Suppressor macrophage treated with lipopolysaccharide for 1 hour (primary cell): ENCODE results near the gene WFS1.
A peak's percentile ranks its signal among the peaks of the same experiment; 100 is the strongest.

Experiments used
- DNase-seq, 3 donors: peaks; one replicate each; pipeline ENCODE4 v3.0.0-alpha.2; 2020 to 2022

The WFS1 gene, protein sequence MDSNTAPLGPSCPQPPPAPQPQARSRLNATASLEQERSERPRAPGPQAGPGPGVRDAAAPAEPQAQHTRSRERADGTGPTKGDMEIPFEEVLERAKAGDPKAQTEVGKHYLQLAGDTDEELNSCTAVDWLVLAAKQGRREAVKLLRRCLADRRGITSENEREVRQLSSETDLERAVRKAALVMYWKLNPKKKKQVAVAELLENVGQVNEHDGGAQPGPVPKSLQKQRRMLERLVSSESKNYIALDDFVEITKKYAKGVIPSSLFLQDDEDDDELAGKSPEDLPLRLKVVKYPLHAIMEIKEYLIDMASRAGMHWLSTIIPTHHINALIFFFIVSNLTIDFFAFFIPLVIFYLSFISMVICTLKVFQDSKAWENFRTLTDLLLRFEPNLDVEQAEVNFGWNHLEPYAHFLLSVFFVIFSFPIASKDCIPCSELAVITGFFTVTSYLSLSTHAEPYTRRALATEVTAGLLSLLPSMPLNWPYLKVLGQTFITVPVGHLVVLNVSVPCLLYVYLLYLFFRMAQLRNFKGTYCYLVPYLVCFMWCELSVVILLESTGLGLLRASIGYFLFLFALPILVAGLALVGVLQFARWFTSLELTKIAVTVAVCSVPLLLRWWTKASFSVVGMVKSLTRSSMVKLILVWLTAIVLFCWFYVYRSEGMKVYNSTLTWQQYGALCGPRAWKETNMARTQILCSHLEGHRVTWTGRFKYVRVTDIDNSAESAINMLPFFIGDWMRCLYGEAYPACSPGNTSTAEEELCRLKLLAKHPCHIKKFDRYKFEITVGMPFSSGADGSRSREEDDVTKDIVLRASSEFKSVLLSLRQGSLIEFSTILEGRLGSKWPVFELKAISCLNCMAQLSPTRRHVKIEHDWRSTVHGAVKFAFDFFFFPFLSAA

DNA sequence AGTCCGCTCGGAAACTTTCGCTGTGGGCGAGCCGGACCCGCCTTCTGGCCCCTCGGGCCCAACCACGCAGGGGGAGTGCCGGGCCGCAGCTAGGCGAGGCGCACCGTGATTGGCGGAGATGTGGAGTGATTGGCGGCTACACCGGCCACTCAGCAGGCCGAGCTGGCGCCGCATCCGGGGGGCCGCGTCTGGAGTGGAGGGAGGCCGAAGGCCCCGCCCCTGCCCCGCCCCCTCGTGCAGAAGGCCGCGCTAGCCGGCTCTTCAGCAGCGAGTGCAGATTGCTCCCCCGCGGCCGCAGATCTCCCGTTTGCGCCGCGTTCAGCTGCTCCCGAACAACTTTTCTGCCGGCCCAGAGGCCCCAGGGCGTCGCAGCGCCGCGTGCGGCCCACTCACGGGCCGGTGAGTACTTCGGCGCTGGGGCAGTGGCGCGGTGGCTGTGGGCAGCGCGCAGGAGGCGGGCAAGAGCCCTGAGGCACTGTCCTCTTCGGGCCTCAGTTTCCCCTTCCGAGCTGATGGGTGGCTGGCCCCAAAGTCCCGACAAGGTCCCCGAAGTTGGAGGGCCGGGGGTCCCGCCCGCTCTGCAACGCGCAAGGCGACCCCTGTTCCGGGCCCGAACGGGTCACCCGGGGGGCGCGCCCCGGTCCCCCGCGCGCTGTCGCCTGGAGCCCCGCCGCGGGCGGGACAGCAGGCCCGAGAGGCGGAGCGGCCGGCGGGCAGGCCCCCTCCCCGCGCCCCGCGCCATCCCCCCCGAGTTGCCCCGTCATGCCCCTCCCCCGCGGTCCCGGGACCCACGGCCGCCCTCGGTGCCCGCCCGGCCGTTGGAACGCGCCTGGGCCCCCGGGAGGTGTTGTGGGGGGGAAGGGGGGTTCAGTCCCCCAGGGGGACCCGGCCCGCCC, at the start of gene WFS1:
WFS1 (plus strand) TSS at position 235 of the 896 bp plus-strand sequence. CDS start 7,606 bp downstream, outside the sequence.
- DNase-seq, result peak; percentile 96 to 98 (median 96)

DNA sequence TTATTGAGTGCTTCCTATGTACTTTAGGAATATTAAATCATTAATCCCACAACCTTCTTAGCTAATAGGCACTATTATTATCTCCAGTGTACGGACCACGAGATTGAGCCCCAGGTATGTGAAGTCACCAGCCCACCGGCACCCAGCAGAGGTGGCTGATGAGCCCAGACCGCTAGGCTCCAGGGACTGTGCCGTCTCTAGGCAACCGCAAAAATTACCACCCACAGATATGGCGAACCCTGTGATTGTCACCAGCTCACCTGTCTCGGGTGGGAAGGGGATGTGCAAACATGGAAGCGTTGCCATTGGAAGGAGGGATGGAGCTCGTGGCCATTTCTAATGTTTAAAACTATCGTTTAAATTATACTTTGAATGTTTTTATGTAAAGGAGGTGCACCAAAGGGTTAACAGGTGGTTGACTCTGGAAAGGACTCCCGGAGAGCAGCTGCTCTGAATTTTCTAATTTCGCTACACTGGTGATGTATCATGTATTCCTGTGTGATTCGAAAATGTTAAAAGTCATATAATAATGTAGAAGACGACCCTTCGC, 48.3 kb upstream of the WFS1 start:
- no peak for DNase-seq

DNA sequence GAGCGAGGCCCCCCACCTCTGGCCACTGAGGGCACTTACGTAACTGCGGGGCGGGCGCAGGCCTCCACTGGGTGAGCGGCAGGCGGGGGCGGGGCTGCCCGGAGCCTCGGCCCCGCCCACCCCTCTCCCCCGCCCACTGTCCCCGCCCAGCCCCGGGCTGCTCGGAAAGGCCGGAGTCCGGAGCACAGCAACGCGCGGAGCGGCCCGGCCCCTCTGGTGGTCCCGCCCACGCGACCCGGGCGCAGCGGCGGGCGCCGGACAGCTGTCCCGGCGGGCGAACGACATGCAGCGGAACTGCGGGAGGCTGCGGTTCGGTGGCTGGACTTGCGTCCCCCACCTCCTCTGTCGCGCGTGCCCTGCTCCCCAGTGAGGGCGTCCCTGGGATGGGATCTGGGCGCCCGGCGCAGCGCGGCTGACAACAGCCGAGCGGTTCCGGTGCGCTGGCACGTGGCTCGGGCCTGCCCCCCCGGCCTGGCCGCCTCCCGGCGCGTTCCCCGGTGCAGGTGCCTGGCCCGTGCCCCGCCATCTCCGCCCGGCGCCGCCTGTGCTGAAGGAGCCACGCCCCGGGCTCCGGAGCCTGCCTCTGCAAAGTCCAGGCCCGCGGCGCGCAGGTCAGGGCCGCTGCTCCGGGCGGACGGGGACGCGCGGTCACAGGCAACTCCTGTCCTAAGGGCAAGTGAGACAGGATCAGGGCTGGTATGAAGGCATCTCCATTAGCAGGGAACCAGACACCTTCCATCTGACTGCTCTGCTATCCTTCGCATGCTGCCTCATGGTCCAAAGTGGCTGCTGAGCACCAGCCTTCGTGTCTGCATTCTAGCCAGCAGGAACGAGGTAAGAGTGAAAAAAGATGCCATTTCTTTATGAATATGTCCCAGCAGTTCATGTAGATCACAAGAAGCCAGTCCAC, 47.5 kb upstream of the WFS1 start:
- peak; percentile 25 to 52 (median 25) for DNase-seq

DNA sequence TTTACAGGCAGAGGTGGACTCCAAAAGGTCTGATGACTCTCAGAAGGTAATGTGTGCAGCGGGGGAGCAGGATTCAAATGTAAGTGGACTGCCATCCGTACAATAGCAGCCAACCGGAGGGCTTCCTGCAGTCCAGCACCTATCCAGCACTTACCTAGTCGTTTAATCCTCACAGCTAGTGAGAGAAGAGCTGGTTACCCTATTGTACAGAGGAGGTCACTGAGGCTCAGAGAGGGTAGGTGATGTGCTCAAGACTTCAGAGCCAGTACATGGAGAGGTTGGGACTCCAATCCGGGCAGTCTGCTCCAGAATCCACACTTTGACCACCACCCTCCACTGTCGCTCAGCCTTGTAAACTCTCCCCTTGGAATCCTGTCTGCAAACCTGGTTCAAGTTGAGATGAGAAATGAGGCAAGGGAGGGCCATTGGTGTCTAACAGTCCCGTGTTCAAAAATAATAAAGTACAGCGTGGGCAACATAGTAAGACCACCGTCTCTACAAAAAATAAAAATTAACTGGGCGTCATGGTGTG, 46.8 kb upstream of the WFS1 start:
- no peak for DNase-seq

DNA sequence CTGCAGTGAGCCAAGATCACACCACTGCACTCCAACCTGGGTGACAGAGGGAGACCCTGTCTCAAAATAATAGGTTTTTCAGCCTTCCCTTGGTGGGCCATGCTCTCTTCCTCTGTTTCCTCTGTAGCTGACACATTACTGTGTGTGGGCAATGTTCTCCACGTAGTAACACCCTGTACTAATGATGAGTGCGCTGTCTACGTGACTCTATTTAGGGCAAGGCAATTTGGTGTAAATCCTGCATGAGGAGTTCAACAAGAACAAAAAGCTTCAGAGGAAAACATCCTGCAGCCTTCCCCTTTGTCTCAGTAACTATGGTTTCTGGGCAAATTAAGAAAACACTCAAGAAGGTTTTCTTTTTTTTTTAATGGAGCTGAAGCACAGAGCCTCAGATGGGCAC, 44.9 kb upstream of the WFS1 start:
- no peak for DNase-seq

DNA sequence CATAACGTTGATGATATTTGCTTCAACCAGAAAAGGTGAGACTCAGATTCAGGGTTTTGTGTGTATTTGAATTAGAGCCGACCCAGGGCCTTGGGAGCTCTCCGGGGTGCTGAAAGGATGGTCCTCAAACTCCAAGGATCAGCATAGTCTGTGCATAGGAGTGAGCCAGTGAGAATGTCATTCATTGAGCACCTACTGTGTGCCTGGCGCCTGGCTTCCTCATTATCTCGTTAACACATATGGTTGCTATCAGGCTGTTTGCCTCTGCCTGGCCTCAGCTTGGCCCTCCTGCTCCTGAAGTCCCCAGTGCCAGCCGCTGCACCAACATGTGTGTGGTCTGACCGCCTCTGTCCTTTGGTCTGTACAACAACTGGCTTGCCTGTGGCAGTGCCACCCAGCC, 44.2 kb upstream of the WFS1 start:
- DNase-seq, result peak in 2 of 3 donors; percentile 2 to 15

DNA sequence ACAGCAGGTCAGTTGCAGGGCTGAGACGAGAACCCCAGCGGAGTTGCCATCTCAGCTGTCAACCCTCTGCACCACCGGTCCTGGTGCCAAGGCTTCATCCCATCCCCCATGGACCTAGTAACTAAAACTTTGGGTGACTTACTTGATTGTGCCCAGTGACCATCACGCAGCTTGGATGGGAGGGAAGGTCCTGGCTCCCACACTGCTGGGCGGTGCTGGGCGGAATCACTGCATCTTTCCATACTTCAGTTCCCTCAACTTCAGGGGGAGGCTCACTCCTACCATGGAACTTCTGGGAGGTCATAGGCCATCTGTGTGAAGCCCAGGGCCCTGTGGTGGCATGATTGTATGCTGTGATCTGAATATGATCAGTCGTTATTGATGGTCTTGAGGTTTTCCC, 43.1 kb upstream of the WFS1 start:
- no peak for DNase-seq

DNA sequence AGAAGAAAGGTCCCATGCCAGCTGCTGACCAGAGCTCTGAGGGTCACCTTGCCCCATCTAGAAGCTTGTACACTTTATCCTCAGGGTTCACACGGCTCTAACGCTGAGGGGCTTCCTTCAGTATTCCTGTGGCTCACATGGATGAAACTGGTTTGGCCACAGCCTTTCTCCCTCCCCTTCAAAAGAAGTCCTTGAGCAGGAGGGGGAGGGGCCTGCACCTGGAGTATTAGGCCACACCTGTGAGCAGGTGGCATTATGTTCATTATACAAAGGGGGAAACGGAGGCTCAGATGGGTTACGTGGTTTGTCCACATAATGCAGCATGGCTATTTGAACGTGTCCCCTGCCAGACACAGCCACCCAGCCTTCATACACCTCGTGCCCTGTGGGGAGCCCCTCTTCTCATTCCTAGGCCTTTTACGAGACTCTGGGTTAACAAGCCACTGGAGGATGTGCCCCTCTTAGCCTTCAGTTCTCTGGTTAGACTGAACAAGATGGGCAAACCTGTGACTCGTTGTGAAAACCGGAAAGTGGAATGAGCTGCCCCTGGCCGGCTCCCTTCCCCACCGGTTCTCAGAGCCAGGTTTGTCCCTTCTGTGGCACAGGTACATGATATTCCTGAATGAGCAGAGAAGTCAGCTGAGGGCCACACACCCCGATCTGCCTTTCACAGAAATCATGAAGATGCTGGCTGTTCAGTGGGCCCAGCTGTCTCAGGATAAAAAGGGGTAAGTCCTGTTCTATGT, 42.1 kb upstream of the WFS1 start:
- DNase-seq, result no peak

DNA sequence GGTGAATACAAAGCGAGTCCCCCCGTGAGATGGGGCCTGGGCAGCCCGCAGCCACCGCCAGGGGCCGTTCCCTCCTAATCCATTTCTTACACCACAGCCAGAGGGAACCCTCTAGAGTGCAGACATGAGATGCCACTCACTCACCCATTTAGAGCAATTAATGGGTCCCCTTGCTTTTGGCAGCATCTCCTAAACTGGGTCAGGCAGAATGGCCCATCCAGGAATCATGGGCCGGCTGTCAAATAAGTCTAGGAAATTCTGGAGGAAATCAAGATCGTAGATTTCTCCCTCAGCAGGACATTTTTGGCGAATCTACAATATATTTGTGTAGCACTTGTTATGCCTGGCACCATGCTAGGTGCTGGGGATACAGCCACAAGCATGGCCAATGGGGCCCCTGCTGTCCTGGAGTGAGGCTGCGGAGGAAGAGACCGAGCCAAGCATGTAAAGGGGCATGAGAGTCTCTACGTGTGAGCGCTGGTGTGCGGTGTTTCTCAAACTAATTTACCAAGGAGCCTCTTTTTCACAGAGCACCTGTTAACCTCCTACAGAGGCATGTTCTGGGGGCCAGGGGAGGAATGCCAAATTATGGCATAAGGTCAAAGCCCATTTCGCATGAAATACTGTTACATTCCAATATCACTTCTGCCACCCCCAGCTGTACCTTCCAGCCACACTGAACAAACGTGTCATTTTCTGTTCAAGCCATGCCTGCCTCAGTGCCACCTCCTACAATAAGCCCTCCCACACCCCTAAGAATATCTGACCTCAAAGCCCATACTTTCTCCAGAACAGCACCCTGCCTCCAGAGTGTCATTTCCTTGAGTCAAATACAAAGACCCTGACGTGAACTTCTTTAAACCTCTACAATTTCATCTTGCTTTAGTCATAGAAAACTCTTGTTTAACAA, 41.2 kb upstream of the WFS1 start:
- DNase-seq, result no peak

DNA sequence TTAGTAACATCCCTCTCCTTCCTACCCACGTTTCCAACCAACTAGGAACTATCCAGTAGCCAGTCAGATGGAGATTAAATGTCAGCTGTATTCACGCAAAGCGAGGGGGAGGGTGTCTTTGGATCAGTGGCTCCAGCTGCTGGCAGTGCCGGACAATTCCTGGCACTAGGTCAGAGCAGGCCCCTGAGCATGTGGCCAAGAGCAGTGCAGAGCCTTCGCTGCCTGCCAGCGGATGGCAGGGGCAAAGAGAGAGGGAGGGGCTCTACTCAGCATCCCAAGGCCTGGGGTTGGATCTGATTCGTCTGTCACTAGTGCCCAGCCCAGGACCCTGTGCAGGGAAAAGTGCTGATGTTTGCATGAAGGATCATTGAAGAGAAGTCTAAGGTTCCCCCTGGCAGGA, 40.6 kb upstream of the WFS1 start:
- no peak for DNase-seq

DNA sequence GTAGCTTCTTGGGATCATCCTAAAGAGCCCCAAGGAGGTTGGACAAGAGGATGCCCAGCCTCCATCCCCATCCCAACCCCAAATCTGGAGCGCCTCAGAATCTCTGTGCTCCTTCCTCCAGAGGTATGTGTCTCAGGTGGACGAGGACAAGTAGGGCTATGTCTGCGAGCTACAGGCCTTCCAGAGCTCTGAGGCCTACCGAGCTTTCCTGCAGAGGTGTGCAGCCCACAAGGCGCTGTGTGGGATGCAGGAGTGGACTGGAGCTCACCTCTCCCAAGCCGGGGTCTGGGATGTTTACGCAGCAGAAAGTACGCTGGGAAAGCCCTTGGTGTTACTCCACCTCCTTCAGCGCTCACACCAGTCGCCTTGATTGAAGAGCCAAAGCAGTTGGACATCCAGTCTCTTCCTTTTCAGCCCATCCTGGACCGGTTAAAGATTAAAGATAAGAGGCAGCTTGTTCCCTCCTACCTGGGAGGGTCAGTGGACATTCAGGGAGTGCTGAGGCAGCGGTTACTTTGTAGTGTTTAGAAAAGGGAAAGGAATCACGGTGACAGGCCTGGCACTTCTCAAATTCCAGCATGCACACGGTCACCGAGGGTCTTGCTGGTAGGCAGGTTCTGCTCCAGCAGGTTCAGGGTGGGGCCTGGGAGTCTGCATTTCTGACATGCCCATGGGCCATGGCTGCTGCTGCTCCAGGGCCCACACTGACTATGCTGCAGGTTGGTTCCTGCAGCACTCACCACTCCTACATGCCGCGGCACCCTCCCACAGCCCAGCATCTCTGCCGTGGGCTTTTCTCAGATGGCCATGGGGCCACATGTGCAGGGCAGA, 39.8 kb upstream of the WFS1 start:
- DNase-seq, result no peak

DNA sequence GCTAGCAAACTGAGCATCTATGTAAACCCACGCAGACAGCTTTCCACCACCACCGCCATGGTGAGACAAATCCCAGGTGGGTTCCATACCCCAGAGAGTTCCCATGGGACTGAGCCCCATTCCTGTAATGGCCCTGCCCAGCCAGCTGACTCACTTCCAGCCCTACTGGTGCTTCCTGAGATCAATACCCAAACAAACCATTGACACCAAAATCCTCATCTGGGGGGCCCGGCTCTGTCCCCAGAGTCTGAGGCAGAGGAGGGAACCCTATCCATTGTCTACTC, 39.2 kb upstream of the WFS1 start:
- no peak for DNase-seq

DNA sequence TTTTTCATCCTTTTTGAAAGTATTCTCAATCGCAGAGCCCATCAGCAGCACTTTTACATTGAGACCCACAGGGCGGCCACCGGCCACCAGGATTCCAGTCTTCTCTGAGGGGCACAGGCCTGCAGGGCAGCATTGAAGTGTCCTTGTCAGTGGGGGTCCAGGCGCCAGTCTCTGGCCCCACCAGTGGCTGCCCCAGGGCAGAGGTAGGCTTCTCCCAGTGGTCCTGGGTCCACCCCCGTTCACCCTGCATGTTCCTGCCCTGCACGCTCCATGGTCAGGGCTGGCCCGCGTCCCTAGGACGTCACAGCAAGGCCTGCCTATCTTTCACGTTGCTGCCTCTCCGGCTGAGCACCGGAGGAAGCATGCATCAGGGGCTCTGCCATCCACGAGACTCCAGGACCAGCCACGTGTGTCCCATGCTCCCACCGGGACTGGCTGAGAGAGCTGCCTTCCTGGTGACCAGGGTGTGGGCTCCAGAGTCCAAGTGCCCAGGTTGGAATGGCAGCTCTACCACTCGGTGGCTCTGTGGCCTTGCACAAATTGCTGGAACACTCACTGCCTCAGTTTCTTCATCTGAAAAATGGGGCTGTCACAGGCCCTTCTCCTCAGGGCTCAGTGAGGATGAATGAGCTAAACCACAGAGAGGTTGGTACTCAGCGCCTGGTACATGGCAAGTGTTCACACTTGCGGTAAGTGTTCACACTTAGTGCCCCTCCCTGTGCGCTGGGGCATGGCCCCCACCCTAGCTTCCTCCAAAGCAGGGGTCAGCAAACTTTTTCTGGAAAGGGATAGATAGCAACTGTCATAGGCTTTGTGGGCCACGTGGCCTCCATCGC, 38.6 kb upstream of the WFS1 start:
- no peak for DNase-seq

DNA sequence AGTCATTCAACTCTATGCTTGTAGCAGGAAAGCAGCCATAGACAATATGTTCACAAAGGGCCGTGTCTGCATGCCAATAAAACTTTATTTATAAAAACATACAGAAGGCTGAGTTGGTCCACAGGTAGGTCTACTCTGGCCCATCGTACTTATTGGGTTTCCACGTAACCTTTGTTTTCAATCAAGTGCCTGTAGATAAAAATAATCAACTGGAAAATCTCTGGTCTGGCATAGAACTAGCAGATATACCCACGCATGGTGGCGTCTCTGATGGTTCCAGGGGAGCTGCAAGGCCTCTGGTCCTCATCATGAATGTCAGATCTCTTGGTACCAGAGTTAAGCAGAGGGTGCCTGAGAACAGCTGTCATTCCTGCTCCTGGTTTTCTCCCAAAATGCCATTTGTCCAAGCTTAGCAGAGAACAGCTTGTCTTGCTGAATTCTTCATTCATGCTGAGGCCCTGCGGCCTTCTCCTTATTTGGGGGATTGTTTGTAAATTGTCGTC, 37.9 kb upstream of the WFS1 start:
- no peak for DNase-seq

DNA sequence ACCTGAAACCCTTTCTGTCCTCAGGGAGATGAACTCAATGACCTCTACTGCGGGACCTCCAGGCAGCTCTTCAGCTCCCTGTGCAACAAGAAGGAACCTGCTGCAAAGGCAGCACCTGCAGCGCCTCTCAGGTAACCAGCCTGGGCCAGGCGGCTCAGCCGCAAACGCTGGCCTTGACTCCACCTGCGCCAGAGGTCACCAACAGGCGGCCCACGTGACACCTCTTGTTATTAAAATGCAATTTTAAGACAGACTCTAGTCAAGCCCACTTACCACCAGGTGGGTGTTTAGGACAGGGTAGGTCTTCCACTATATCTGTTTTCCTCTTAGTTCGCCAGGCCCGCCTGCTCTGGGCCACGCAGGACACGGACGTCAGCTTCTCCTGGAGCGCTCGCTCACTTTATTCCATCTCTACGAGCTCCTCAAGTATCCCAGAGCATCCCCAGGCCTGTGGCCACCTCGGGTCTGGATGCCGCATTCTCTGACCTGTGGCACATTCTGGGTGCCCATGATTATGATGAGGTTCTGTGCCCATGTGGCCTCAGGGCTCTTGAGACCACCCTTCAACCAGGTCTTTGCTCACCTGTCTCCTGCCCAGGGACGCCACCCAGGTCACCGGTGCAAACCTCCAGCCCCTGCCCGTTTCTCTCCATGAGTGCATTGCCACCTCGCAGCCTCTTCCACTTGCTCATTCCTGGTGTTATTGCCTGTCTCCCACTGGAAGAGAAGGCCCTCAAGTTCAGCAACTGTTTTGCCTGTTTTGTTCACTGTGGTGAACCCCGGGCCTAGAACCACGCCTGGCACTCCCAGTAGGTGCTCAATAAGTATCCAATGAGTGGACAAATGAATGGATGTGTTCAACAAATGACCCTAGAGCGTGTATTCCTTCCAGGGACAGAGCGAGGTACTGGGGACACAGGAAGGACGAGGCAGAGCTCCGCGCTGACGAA, 36.5 kb upstream of the WFS1 start:
- DNase-seq, result no peak

DNA sequence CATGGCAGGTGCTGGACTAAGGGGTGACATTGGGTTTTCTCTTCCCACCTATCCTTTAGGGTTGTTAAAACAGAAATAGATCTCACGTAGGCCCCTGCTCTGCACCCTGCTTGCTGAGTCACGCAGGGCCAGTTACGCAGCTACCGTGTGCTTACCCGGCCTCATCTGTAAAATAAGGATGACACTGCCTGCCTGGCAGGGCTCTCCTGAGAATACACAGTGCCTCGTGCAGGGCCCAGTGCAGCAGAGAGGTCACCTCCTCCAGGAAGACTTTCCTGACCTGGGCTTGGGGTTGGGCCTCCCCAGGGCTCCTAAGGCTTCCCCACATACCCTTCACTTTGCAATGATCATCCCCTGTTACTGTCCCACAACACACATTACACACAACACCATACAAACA, 35.7 kb upstream of the WFS1 start:
- no peak for DNase-seq
